ENCODE results near the gene NAPB. TPM values are rescaled to one million over a fixed set of nuclear protein-coding genes. Genes with fewer than 3 reads are reported as not detected.

Gene NAPB
- total RNA-seq, 4 donors from 2014 or later, result 7.4 to 13.9 (median 11.9) TPM

GRCh38 chr20:23399568-23400241 is 21.6 kb downstream of the NAPB start:
- Histone ChIP-seq H3K4me1 (no peaks in the 10 kb centered on the region), H3K27ac (no peak overlapping the region), H3K27me3 (no peaks in the 10 kb centered on the region), H3K36me3 (peaks cover 0 to 3% (median 0%) of the 10 kb centered on the region in 3 donors), H3K4me3 (no peak overlapping the region), H3K9me3 (no peaks in the 10 kb centered on the region)
- DNase-seq, result no peak
- TF ChIP-seq CTCF (IDR thresholded peaks at IDR 0.05), result no peak

GRCh38 chr20:23397961-23398360 is 23.3 kb downstream of the NAPB start:
- H3K27ac ChIP-seq, result no peak overlapping the region
- TF ChIP-seq CTCF (IDR thresholded peaks at IDR 0.05), result no peak
- TF ChIP-seq POLR2A (IDR thresholded peaks at IDR 0.05), result no peak
- no peaks in the 10 kb centered on the region for H3K9me3 ChIP-seq
- H3K36me3 ChIP-seq, result peaks cover 0 to 20% (median 0%) of the 10 kb centered on the region in 3 donors
- no peaks in the 10 kb centered on the region for H3K4me1 ChIP-seq
- H3K4me3 ChIP-seq, result no peak overlapping the region
- no peak for DNase-seq
- no peaks in the 10 kb centered on the region for H3K27me3 ChIP-seq

GRCh38 chr20:23396950-23397627 is 24.2 kb downstream of the NAPB start:
- H3K4me3 ChIP-seq, result no peak overlapping the region
- no peaks in the 10 kb centered on the region for H3K4me1 ChIP-seq
- TF ChIP-seq POLR2A (IDR thresholded peaks at IDR 0.05), result no peak
- no peak for TF ChIP-seq CTCF (IDR thresholded peaks at IDR 0.05)
- H3K27me3 ChIP-seq, result no peaks in the 10 kb centered on the region
- no peaks in the 10 kb centered on the region for H3K9me3 ChIP-seq
- DNase-seq, result no peak
- H3K27ac ChIP-seq, result no peak overlapping the region
- H3K36me3 ChIP-seq, result peaks cover 0 to 27% (median 0%) of the 10 kb centered on the region in 3 donors

- Histone ChIP-seq H3K4me1 (no peaks in the 10 kb centered on the region), H3K9me3 (no peaks in the 10 kb centered on the region), H3K27ac (no peak overlapping the region), H3K36me3 (peaks cover 0 to 42% (median 0%) of the 10 kb centered on the region in 3 donors), H3K4me3 (no peak overlapping the region), H3K27me3 (no peaks in the 10 kb centered on the region)
- no peak for TF ChIP-seq POLR2A (IDR thresholded peaks at IDR 0.05)
- TF ChIP-seq CTCF (IDR thresholded peaks at IDR 0.05), result no peak
- DNase-seq, result no peak
These were observed 27.1 kb downstream of the NAPB start for GRCh38 chr20:23393996-23394775.

- no peaks in the 10 kb centered on the region for H3K9me3 ChIP-seq
- H3K36me3 ChIP-seq, result peaks cover 0 to 42% (median 0%) of the 10 kb centered on the region in 3 donors
- H3K27me3 ChIP-seq, result no peaks in the 10 kb centered on the region
- no peak overlapping the region for H3K4me3 ChIP-seq
- no peaks in the 10 kb centered on the region for H3K4me1 ChIP-seq
- no peak overlapping the region for H3K27ac ChIP-seq
- TF ChIP-seq POLR2A (IDR thresholded peaks at IDR 0.05) (no peak), CTCF (IDR thresholded peaks at IDR 0.05) (no peak)
- no peak for DNase-seq
These were observed 29.5 kb downstream of the NAPB start for GRCh38 chr20:23391707-23392310.
